HCT116 (cell line): Measurements from ENCODE around the gene NAA25. TPM values are rescaled to one million over a fixed set of nuclear protein-coding genes. Genes with fewer than 3 reads are reported as not detected.
"Not testable (repeated sequence)": the region's sequence is repeated elsewhere in the genome, so short reads cannot be mapped to it uniquely, and the experiment has no call there.

Experiments
- ATAC-seq: fragments of 200-7000 bp; cut with Tn5 transposase; 2 replicates; pipeline ENCODE4 v1.9.1; 2020; ENCODE audit warnings: mild to moderate bottlenecking, moderate library complexity
- BruUV-seq: library from RNA; stranded (reverse); fragments of 400-500 nt; replicated peaks from 2 replicates; lab custom pipeline; 2021; lab: Mats Ljungman, UMichigan
- CTCF ChIA-PET: fragments of 300-600 bp; sonication (Branson Sonifier 250); formaldehyde crosslinking; loops from one replicate; lab custom pipeline; 2021; ENCODE audit warnings: antibody characterized with exemption; lab: Charles Lee
- POLR2A ChIA-PET: fragments of 300-600, 350-600 bp; sonication (Branson Sonifier 250); formaldehyde crosslinking; loops from one replicate; lab custom pipeline; 2021; ENCODE audit warnings: antibody characterized with exemption; lab: Charles Lee
- RAD21 ChIA-PET, 2 experiments: fragments of 300-600 bp; sonication (Branson Sonifier 250); formaldehyde crosslinking; loops; one replicate each; lab custom pipeline; 2023; ENCODE audit warnings: low total read pairs in 2 of 2; ENCODE audit not compliant: uncharacterized antibody in 2 of 2, unreplicated experiment in 2 of 2, low non-redundant PET in 1 of 2; lab: Charles Lee
- DNase-seq: peaks from one replicate; pipeline ENCODE4 v3.0.0-alpha.2; 2010; ENCODE audit warnings: low read depth, low spot score
- H2AFZ ChIP-seq: fragments of 200-600 bp; shearing (Covaris generic), sonication (generic); 2 replicates; pipeline ENCODE4 v1.6.1; 2017; ENCODE audit warnings: low read depth, mixed run types, mixed read lengths, antibody characterized with exemption, low read length; ENCODE audit not compliant: poor library complexity, severe bottlenecking
- H3K27ac ChIP-seq: 2 replicates; pipeline ENCODE4 v1.5.1; 2012; ENCODE audit warnings: low read depth, low read length
- H3K27me3 ChIP-seq: fragments of 200-600 bp; sonication (generic); 2 replicates; pipeline ENCODE4 v1.6.1; 2016; ENCODE audit warnings: mixed run types, low read length, mixed read lengths; ENCODE audit not compliant: insufficient read depth
- H3K36me3 ChIP-seq, 2 experiments: fragments of 200-500 bp in 1 of 2; fragments of 200-600 bp in 1 of 2; sonication (Bioruptor generic) in 1 of 2; sonication (generic) in 1 of 2; 2 replicates each; pipeline versions ENCODE4 v1.5.1 to v1.6.1; 2014 to 2016; ENCODE audit warnings: low read length in 2 of 2, inconsistent platforms in 1 of 2, mixed read lengths in 1 of 2, mixed run types in 1 of 2; ENCODE audit not compliant: insufficient read depth in 2 of 2, control insufficient read depth in 1 of 2
- H3K4me1 ChIP-seq, 2 experiments: fragments of 200-600 bp in 1 of 2; sonication (generic) in 1 of 2; 2 replicates each; pipeline versions ENCODE4 v1.5.1 to v1.6.1; 2012 to 2017; ENCODE audit warnings: low read length in 2 of 2, inconsistent platforms in 1 of 2, mild to moderate bottlenecking in 1 of 2, mixed read lengths in 1 of 2, mixed run types in 1 of 2, moderate library complexity in 1 of 2; ENCODE audit not compliant: insufficient read depth in 2 of 2, control insufficient read depth in 1 of 2
- H3K4me2 ChIP-seq: fragments of 200-600 bp; sonication (generic); 2 replicates; pipeline ENCODE4 v1.6.1; 2017; ENCODE audit warnings: mixed run types, low read length, mixed read lengths
- H3K4me3 ChIP-seq, 2 experiments: fragments of 200-600 bp in 1 of 2; sonication (generic) in 1 of 2; replicated peaks in 1 of 2; 2 replicates each; pipeline ENCODE4 v1.5.1; 2011 to 2016; ENCODE audit warnings: low read length in 2 of 2, control low read depth in 1 of 2, low read depth in 1 of 2, mild to moderate bottlenecking in 1 of 2, mixed read lengths in 1 of 2, mixed run types in 1 of 2
- H3K79me2 ChIP-seq: fragments of 200-600 bp; sonication (generic); 2 replicates; pipeline ENCODE4 v1.6.1; 2017; ENCODE audit warnings: mild to moderate bottlenecking, mixed run types, low read length, moderate library complexity, mixed read lengths; ENCODE audit not compliant: insufficient read depth
- H3K9ac ChIP-seq: fragments of 200-600 bp; sonication (generic); 2 replicates; pipeline ENCODE4 v1.6.1; 2016; ENCODE audit warnings: low read length, mixed read lengths
- H3K9me2 ChIP-seq: fragments of 200-600 bp; sonication (generic), shearing (Covaris generic); 2 replicates; pipeline ENCODE4 v1.6.1; 2017; ENCODE audit warnings: mixed run types, mild to moderate bottlenecking, moderate library complexity; ENCODE audit not compliant: insufficient read depth
- H3K9me3 ChIP-seq, 2 experiments: fragments of 200-500 bp in 1 of 2; fragments of 200-600 bp in 1 of 2; sonication (Bioruptor generic) in 1 of 2; sonication (generic) in 1 of 2; 2 replicates each; pipeline ENCODE4 v1.6.1; 2014 to 2017; ENCODE audit warnings: low read length in 2 of 2, mixed read lengths in 2 of 2, inconsistent platforms in 1 of 2, low read depth in 1 of 2, mild to moderate bottlenecking in 1 of 2, mixed run types in 1 of 2, moderate library complexity in 1 of 2; ENCODE audit not compliant: control insufficient read depth in 1 of 2, insufficient read depth in 1 of 2
- H4K20me1 ChIP-seq: fragments of 200-600 bp; sonication (generic), shearing (Covaris generic); 2 replicates; pipeline ENCODE4 v1.6.1; 2017; ENCODE audit warnings: mixed run types, mild to moderate bottlenecking, moderate library complexity; ENCODE audit not compliant: insufficient read depth
- CBX3 ChIP-seq: IDR thresholded peaks from 2 replicates; pipeline ENCODE4 v1.6.1; 2012; ENCODE audit warnings: low read depth
- JUND ChIP-seq: IDR thresholded peaks from 2 replicates; pipeline ENCODE4 v1.6.1; 2012
- MAX ChIP-seq: IDR thresholded peaks from 2 replicates; pipeline ENCODE4 v1.6.1; 2012
- RAD21 ChIP-seq: IDR thresholded peaks from 2 replicates; pipeline ENCODE4 v1.6.1; 2012; ENCODE audit warnings: low read depth, mild to moderate bottlenecking
- REST ChIP-seq: IDR thresholded peaks from 2 replicates; pipeline ENCODE4 v1.6.1; 2012; ENCODE audit warnings: low read depth
- SIN3A ChIP-seq: IDR thresholded peaks from 2 replicates; pipeline ENCODE4 v1.6.1; 2012; ENCODE audit warnings: low read depth
- SP1 ChIP-seq: IDR thresholded peaks from 2 replicates; pipeline ENCODE4 v1.6.1; 2012; ENCODE audit warnings: low read depth
- SRF ChIP-seq: IDR thresholded peaks from 2 replicates; pipeline ENCODE4 v1.6.1; 2012; ENCODE audit warnings: low read depth
- YY1 ChIP-seq: IDR thresholded peaks from 2 replicates; pipeline ENCODE4 v1.6.1; 2011; ENCODE audit warnings: low read length, low read depth, moderate library complexity, mild to moderate bottlenecking; ENCODE audit not compliant: insufficient replicate concordance; ENCODE audit errors: extremely low read depth
- ZFX ChIP-seq: fragments of 450-650 bp; IDR thresholded peaks from 2 replicates; pipeline ENCODE4 v1.6.1; 2017
- intact Hi-C: fragments of 100-400 bp; cut with micrococcal nuclease; formaldehyde crosslinking; loops from 2 replicates; pipeline ENCODE4 v1.10.0; 2022
- total RNA-seq: library from RNA; stranded (reverse); gene quantifications from one replicate; pipeline ENCODE4 v1.2.1, GENCODE V29; 2021; ENCODE audit not compliant: unreplicated experiment

NAA25 gene
- total RNA-seq, 1 experiment from 2014 or later, result 56.6 TPM

GRCh38 chr12:111997300-111997699 is 111.3 kb downstream of the NAA25 start (continued):
- TF ChIP-seq SRF, result no peak
- TF ChIP-seq, all 23 proteins: peak for 0

GRCh38 chr12:111995782-111996480 is 112.7 kb downstream of the NAA25 start:
- no TSS peak for BruUV-seq
- CTCF ChIA-PET, result no interaction called here
- H3K79me2 ChIP-seq, result no peaks in the 10 kb centered on the region

GRCh38 chr12:111994211-111995111 is 114.1 kb downstream of the NAA25 start:
- H3K79me2 ChIP-seq, H3K36me3 ChIP-seq, H4K20me1 ChIP-seq, H3K4me1 ChIP-seq, RAD21 ChIA-PET, H3K9me3 ChIP-seq, CTCF ChIA-PET, H3K9ac ChIP-seq, H2AFZ ChIP-seq, intact Hi-C loops, H3K4me3 ChIP-seq, DNase-seq, BruUV-seq, ATAC-seq, H3K27ac ChIP-seq, H3K4me2 ChIP-seq, H3K27me3 ChIP-seq, H3K9me2 ChIP-seq: not testable (repeated sequence)
- POLR2A ChIA-PET, result interaction anchor here (1.2 kb wide), 1 partner anchor 10 kb away, joined by 3 read pairs; no protein-coding TSS in a partner anchor

More at GRCh38 chr12:111995782-111996480, 112.7 kb downstream of the NAA25 start:
- Histone ChIP-seq H3K27me3 (no peaks in the 10 kb centered on the region), H3K4me1 (0 out of 4 replicates have a peak, but pooled peaks cover 2 to 5% of the 10 kb centered on the region in 2 experiments), H4K20me1 (no peaks in the 10 kb centered on the region), H3K36me3 (no peaks in the 10 kb centered on the region), H3K9ac (no peak overlapping the region), H3K4me3 (no peak overlapping the region), H3K4me2 (no peak overlapping the region), H3K9me3 (no peaks in the 10 kb centered on the region), H2AFZ (no peak overlapping the region), H3K9me2 (no peaks in the 10 kb centered on the region)
- no peak for DNase-seq
- RAD21 ChIA-PET, result no interaction called here
- intact Hi-C loops, result no loop called here
- TF ChIP-seq MAX (no peak), REST (no peak), JUND (no peak), SP1 (no peak), ZFX (no peak), SIN3A (no peak), RAD21 (no peak), CBX3 (no peak), YY1 (no peak)
- TF ChIP-seq, all 23 proteins: peak for 0
- POLR2A ChIA-PET, result no interaction called here
- no peak for ATAC-seq
- H3K27ac ChIP-seq, result no peak overlapping the region
